ENCODE measurements around the gene ZBTB46.
"Not testable (repeated sequence)": the region's sequence is repeated elsewhere in the genome, so short reads cannot be mapped to it uniquely, and the experiment has no call there.

The ZBTB46 gene

GRCh38 chr20:63778034-63778752 is 52.9 kb downstream of the ZBTB46 start:
- in situ Hi-C loops (cut with HindIII; ENCODE audit: low pct_unique_long_range_greater_than_20kb, low sequenced_read_pairs): no loop called here
- no peak for TF ChIP-seq JUND (IDR thresholded peaks at IDR 0.05; ENCODE audit: low read depth)
- no peak for DNase-seq (ENCODE audit: low read depth in 1 of 2, low spot score in 1 of 2)

DNA sequence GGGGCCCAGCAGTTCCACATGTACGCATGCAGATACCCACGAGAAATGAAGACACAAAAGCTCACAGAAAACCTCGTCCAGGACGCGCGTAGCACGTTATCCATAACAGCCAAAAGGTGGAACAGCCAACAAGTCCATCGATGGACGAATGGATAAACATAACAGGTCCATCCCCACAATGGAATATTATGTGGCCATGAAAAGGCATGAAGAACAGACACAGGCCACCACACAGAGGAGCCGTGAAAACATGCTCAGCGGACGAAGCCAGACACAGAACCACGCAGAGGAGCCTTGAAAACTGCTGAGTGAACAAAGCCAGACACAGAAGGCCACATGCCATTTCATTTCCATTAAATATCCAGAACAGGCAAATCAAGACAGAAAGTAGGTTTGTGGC is 53.5 kb downstream of the ZBTB46 start:
- in situ Hi-C loops (cut with HindIII; ENCODE audit: low pct_unique_long_range_greater_than_20kb, low sequenced_read_pairs): no loop called here
- no peak for TF ChIP-seq JUND (IDR thresholded peaks at IDR 0.05; ENCODE audit: low read depth)
- DNase-seq (ENCODE audit: low read depth in 1 of 2, low spot score in 1 of 2): no peak

- DNase-seq (ENCODE audit: low read depth in 1 of 2, low spot score in 1 of 2); in situ Hi-C loops (cut with HindIII; ENCODE audit: low pct_unique_long_range_greater_than_20kb, low sequenced_read_pairs): not testable (repeated sequence)
Measured at GRCh38 chr20:63776875-63777274, 54.2 kb downstream of the ZBTB46 start.

DNA sequence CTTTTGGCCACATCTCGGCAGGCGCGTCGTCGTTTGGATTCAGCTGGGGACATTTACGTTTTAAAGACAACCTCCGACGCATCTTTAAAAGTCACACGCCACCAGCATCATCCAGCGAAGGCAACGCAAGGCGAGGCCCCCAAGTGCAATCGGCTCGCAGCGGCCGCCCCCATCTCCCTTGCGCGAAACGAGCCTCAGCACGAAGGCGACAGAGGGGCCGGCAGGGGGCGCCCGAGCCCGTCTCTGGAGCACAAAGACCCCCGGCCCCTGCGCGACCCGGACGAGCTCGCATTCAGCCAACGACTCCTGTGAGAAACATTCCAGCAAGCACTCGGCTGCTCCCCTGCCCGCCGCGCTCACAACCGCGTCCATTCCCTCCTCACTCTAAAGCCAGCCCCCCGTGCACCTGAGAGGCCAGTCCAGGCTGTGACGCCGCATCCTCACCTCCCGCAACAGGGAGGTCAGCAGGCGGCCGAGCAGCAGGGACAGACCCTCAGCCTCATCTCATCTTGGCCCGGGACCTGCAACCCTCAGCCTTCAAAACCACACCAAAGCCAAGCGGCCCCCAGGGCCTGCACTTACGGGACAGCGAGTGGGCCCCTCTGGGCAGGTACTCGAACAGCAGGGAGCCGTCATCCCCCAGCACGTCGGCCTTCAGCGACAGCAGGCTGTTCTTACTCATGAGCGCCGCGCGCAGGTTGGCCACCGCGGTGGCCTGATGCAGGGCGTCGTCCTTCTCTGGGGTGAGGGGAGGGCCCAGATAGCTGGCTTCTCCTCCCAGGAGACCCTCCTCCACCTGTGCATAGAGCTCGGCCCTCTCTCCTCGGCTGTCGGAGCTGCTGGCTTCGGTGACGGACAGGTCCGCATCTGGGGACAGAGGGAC is 55.7 kb downstream of the ZBTB46 start:
- no peak for DNase-seq (ENCODE audit: low read depth in 1 of 2, low spot score in 1 of 2)
- in situ Hi-C loops (cut with HindIII; ENCODE audit: low pct_unique_long_range_greater_than_20kb, low sequenced_read_pairs): no loop called here

GRCh38 chr20:63774306-63774705 is 56.8 kb downstream of the ZBTB46 start:
- TF ChIP-seq JUND (IDR thresholded peaks at IDR 0.05; ENCODE audit: low read depth): no peak
- DNase-seq (ENCODE audit: low read depth in 1 of 2, low spot score in 1 of 2): no peak
- in situ Hi-C loops (cut with HindIII; ENCODE audit: low pct_unique_long_range_greater_than_20kb, low sequenced_read_pairs): no loop called here

More for the DNA sequence above, 55.7 kb downstream of the ZBTB46 start:
- no peak for TF ChIP-seq JUND (IDR thresholded peaks at IDR 0.05; ENCODE audit: low read depth)

DNA sequence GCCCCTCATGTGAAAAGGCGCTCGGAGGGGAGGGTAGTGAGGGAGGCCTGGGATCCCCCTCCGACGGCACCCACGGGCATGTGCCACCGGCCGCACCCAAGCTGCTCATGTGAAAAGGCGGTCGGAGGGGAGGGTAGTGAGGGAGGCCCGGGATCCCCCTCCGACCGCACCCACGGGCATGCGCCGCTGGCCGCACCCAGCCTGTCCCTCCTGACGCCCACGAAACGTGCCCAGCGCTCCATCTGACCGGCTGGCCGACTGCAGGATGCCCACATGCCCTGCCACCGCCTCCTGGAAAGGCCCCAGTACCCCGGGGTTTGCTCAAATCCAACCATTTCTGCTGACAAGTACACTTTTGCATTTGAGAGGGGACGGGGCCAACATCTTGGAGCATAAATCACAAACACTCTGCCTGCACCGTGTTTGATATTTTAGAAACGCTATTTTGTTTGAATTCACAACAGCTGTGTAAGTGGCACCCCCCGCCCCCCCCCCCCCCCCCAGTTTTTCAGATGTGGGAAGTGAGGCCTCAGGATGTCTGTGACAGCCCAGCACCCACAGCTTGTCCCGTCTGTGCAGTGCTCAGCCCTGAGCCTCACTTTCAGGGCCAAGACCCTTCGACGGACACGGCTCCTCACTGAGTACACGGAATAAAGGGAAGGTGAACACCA is 57.4 kb downstream of the ZBTB46 start:
- in situ Hi-C loops (cut with HindIII; ENCODE audit: low pct_unique_long_range_greater_than_20kb, low sequenced_read_pairs): no loop called here
- no peak for DNase-seq (ENCODE audit: low read depth in 1 of 2, low spot score in 1 of 2)
- no peak for TF ChIP-seq JUND (IDR thresholded peaks at IDR 0.05; ENCODE audit: low read depth)

- DNase-seq (ENCODE audit: low read depth in 1 of 2, low spot score in 1 of 2): no peak
- no peak for TF ChIP-seq JUND (IDR thresholded peaks at IDR 0.05; ENCODE audit: low read depth)
- in situ Hi-C loops (cut with HindIII; ENCODE audit: low pct_unique_long_range_greater_than_20kb, low sequenced_read_pairs): no loop called here
Measured at GRCh38 chr20:63772781-63773518, 58.1 kb downstream of the ZBTB46 start.

DNA sequence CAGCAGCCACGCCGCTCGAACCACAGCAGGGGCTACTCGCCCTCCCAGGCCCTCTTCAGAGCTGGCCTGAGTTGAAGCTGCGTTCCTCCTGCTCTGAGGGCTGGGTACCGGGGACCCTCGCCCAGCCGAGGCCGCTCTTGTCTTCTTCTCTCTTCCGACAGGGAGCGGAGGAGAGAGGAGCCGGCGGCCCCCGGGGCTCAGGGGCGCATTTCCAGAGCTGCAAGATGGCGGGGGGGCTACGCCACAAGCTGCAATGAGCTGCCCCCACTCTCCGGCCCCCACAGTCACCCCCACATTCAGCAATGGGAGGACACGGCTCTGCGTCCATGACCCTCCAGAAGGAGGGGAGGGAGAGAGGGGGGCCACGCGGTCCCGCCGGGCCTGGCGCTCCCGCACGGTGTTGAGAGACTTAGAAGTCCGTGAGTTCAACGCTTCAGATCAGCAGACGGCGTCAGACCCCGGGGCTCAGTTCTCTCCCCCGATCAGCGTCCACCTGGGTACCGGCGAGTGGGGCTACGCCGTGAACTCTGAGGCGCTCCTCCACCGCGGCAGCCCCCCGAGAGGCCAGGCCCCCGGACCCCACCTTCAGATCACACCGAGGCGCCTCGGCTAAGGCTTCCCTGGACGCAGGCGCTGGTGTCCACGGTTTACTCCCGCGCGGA is 59.9 kb downstream of the ZBTB46 start:
- in situ Hi-C loops (cut with HindIII; ENCODE audit: low pct_unique_long_range_greater_than_20kb, low sequenced_read_pairs): no loop called here
- no peak for DNase-seq (ENCODE audit: low read depth in 1 of 2, low spot score in 1 of 2)
- TF ChIP-seq JUND (IDR thresholded peaks at IDR 0.05; ENCODE audit: low read depth): no peak

- no peak for DNase-seq (ENCODE audit: low read depth in 1 of 2, low spot score in 1 of 2)
- no peak for TF ChIP-seq JUND (IDR thresholded peaks at IDR 0.05; ENCODE audit: low read depth)
- in situ Hi-C loops (cut with HindIII; ENCODE audit: low pct_unique_long_range_greater_than_20kb, low sequenced_read_pairs): no loop called here
Measured at GRCh38 chr20:63769891-63770474, 61.1 kb downstream of the ZBTB46 start.

GRCh38 chr20:63768591-63769515 is 62.2 kb downstream of the ZBTB46 start:
- TF ChIP-seq JUND (IDR thresholded peaks at IDR 0.05; ENCODE audit: low read depth): no peak
- no peak for DNase-seq (ENCODE audit: low read depth in 1 of 2, low spot score in 1 of 2)
- in situ Hi-C loops (cut with HindIII; ENCODE audit: low pct_unique_long_range_greater_than_20kb, low sequenced_read_pairs): no loop called here

- DNase-seq (ENCODE audit: low read depth in 1 of 2, low spot score in 1 of 2): no peak
- no peak for TF ChIP-seq JUND (IDR thresholded peaks at IDR 0.05; ENCODE audit: low read depth)
- in situ Hi-C loops (cut with HindIII; ENCODE audit: low pct_unique_long_range_greater_than_20kb, low sequenced_read_pairs): no loop called here
Measured at GRCh38 chr20:63767886-63768285, 63.2 kb downstream of the ZBTB46 start.
